B cell (primary cell): ENCODE data around the gene PIGZ. TPM values are rescaled to one million over a fixed set of nuclear protein-coding genes. Genes with fewer than 3 reads are reported as not detected.

ENCODE experiments used
- ATAC-seq: fragments of 200-7000 bp; cut with Tn5 transposase; one replicate; pipeline ENCODE4 v1.10.0; 2021; ENCODE audit warnings: low read depth, mild to moderate bottlenecking, moderate number of reproducible peaks, moderate library complexity
- CTCF ChIA-PET: fragments of 350-600 bp; sonication (Branson Sonifier 250); formaldehyde crosslinking; loops from one replicate; lab custom pipeline; 2021; ENCODE audit warnings: antibody characterized with exemption, inconsistent platforms; lab: Charles Lee
- POLR2A ChIA-PET: fragments of 350-600 bp; sonication (Branson Sonifier 250); formaldehyde crosslinking; loops from one replicate; lab custom pipeline; 2021; ENCODE audit warnings: antibody characterized with exemption; lab: Charles Lee
- DNase-seq: peaks from one replicate; pipeline ENCODE4 v3.0.0; 2013
- H2AFZ ChIP-seq: 2 replicates; pipeline ENCODE4 v1.6.1; 2012; ENCODE audit warnings: mild to moderate bottlenecking, low read depth, low read length; ENCODE audit not compliant: insufficient read depth, poor library complexity, severe bottlenecking
- H3K27ac ChIP-seq, 2 donors: 1 replicate in 1 of 2; 2 replicates in 1 of 2; pipeline ENCODE4 v1.5.1; 2012 to 2013; ENCODE audit warnings: low read length in 2 of 2, mild to moderate bottlenecking in 2 of 2, moderate library complexity in 1 of 2
- H3K27me3 ChIP-seq, 4 experiments: fragments of 200-600 bp in 1 of 4; sonication (generic) in 1 of 4; replicated peaks in 1 of 4; 1 replicate in 2 of 4; 2 replicates in 2 of 4; pipeline versions ENCODE4 v1.6.1 to v1.7.0; 2013 to 2016; ENCODE audit warnings: low read length in 3 of 4, mild to moderate bottlenecking in 2 of 4, mixed read lengths in 1 of 4, moderate library complexity in 1 of 4; ENCODE audit not compliant: insufficient read depth in 4 of 4, control insufficient read depth in 3 of 4; ENCODE audit errors: control extremely low read depth in 1 of 4
- H3K36me3 ChIP-seq, 2 experiments: replicated peaks in 1 of 2; 1 replicate in 1 of 2; 2 replicates in 1 of 2; pipeline versions ENCODE4 v1.6.1 to v1.7.1; 2013; ENCODE audit warnings: low read length in 1 of 2; ENCODE audit not compliant: insufficient read depth in 2 of 2, control insufficient read depth in 1 of 2; ENCODE audit errors: control extremely low read depth in 1 of 2, extremely low read depth in 1 of 2
- H3K4me1 ChIP-seq, 2 donors: fragments of 200-600 bp in 1 of 2; sonication (generic) in 1 of 2; 1 replicate in 1 of 2; 2 replicates in 1 of 2; pipeline versions ENCODE4 v1.5.1 to v1.6.1; 2013 to 2017; ENCODE audit warnings: low read length in 2 of 2; ENCODE audit not compliant: control insufficient read depth in 2 of 2, insufficient read depth in 2 of 2
- H3K4me2 ChIP-seq: replicated peaks from 2 replicates; pipeline ENCODE3; 2012; ENCODE audit warnings: mild to moderate bottlenecking, low read depth, low read length; ENCODE audit not compliant: poor library complexity, severe bottlenecking
- H3K4me3 ChIP-seq, 5 experiments: fragments of 200-600 bp in 1 of 5; sonication (generic) in 1 of 5; 1 replicate in 3 of 5; 2 replicates in 2 of 5; pipeline versions ENCODE4 v1.5.1 to v1.7.0; 2011 to 2016; ENCODE audit warnings: low read length in 4 of 5, mild to moderate bottlenecking in 4 of 5, low read depth in 2 of 5, control low read depth in 1 of 5, moderate library complexity in 1 of 5; ENCODE audit not compliant: insufficient read depth in 1 of 5; ENCODE audit errors: control extremely low read depth in 1 of 5, extremely low read depth in 1 of 5
- H3K79me2 ChIP-seq: fragments of 200-600 bp; sonication (generic); one replicate; pipeline ENCODE4 v1.6.0; 2016; ENCODE audit warnings: low read length; ENCODE audit not compliant: control insufficient read depth, insufficient read depth
- H3K9ac ChIP-seq: fragments of 200-600 bp; sonication (generic); 2 replicates; pipeline ENCODE4 v1.6.1; 2017; ENCODE audit warnings: mild to moderate bottlenecking, low read length, moderate library complexity
- H3K9me3 ChIP-seq, 3 donors: one replicate each; pipeline versions ENCODE4 v1.6.1 to v1.7.1; 2013; ENCODE audit warnings: low read length in 2 of 3; ENCODE audit not compliant: control insufficient read depth in 2 of 3, insufficient read depth in 1 of 3; ENCODE audit errors: control extremely low read depth in 1 of 3
- H4K20me1 ChIP-seq: 2 replicates; pipeline ENCODE4 v1.6.0; 2012; ENCODE audit warnings: mild to moderate bottlenecking, low read length; ENCODE audit not compliant: insufficient read depth, control insufficient read depth, poor library complexity, severe bottlenecking
- H3K27ac Mint-ChIP-seq: one replicate; pipeline ENCODE4 v1.8.0; 2021; ENCODE audit warnings: mixed read lengths
- H3K27me3 Mint-ChIP-seq: one replicate; pipeline ENCODE4 v1.8.0; 2021; ENCODE audit warnings: mixed read lengths
- H3K4me1 Mint-ChIP-seq: one replicate; pipeline ENCODE4 v1.8.0; 2021; ENCODE audit warnings: mixed read lengths
- H3K4me3 Mint-ChIP-seq: one replicate; pipeline ENCODE4 v1.8.0; 2021; ENCODE audit warnings: mixed read lengths
- H3K9me3 Mint-ChIP-seq: one replicate; pipeline ENCODE4 v1.8.0; 2022; ENCODE audit warnings: mixed read lengths; ENCODE audit not compliant: insufficient read depth
- EZH2 ChIP-seq: IDR thresholded peaks from 2 replicates; pipeline ENCODE4 v1.6.1; 2012; ENCODE audit warnings: borderline replicate concordance, low read depth, mild to moderate bottlenecking, moderate library complexity, low read length; ENCODE audit not compliant: insufficient read depth, poor library complexity, severe bottlenecking
- WGBS: methylation state at CpG from one replicate; pipeline ENCODE4 v1.1.5; 2013; ENCODE audit warnings: missing lambda C conversion rate; ENCODE audit not compliant: insufficient coverage; 5-methylcytosine and 5-hydroxymethylcytosine counted together
- intact Hi-C: fragments of 100-400 bp; cut with micrococcal nuclease; formaldehyde crosslinking; loops from one replicate; pipeline ENCODE4 v1.10.0; 2022
- polyA plus RNA-seq: library from polyadenylated mRNA; depleted of rRNA; stranded (reverse); fragments of >200 nt; gene quantifications from 2 replicates; pipeline ENCODE4 v1.2.3, GENCODE V29; 2012
- total RNA-seq, 2 donors: library from RNA; stranded (reverse); fragments of 120-200 nt in 1 of 2; gene quantifications; 1 replicate in 1 of 2; 2 replicates in 1 of 2; pipeline versions ENCODE4 v1.2.3 to v1.2.4, GENCODE V29; 2013 to 2022
- TF ChIP-seq, protein P1 (sequence below): fragments of 200-600 bp; IDR thresholded peaks from one replicate; pipeline ENCODE4 v1.8.0; 2022; ENCODE audit warnings: antibody characterized with exemption, mild to moderate bottlenecking

PIGZ gene
- total and polyA plus RNA-seq, 2 donors (not counting 1 experiment from before 2014, with no cell fraction given): 2.2 to 3.9 TPM

DNA sequence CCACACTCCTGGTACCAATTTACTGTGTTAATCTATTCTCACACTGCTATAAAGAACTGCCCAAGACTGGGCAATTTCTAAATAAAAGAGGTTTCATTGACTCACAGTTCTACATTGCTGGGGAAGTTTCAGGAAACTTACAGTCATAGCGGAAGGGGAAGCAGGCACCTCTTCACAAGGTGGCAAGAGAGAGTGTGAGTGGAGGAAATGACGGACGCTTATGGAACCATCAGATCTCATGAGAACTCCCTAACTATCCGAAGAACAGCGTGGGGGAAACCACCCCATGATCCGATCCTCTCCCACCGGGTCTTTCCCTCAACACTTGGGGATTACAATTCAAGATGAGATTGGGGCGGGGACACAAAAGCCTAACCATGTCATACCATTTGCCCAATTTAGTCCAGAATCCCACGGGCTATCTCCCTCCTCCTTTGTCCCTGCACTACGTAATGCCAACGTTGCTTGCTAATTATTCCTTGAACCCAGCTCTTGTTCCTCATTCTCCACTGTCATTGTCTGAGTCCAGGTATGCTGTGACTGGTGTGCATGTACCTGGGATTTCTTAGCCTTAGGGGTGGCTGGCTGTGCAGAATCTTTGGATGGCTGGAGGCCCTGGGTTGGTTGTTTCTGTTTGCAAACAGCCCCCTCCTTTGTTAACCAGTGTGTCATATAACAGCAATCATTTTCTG lies 3.4 kb downstream of the PIGZ start:
- Mint-ChIP-seq H3K4me1 (peaks cover 31% of the 10 kb centered on the region), H3K27ac (no peak overlapping the region), H3K27me3 (no peaks in the 10 kb centered on the region), H3K9me3 (no peaks in the 10 kb centered on the region), H3K4me3 (no peak overlapping the region)
- ChIA-PET POLR2A (no interaction called here), CTCF (no interaction called here)
- no peak for TF ChIP-seq EZH2
- TF ChIP-seq, protein P1, sequence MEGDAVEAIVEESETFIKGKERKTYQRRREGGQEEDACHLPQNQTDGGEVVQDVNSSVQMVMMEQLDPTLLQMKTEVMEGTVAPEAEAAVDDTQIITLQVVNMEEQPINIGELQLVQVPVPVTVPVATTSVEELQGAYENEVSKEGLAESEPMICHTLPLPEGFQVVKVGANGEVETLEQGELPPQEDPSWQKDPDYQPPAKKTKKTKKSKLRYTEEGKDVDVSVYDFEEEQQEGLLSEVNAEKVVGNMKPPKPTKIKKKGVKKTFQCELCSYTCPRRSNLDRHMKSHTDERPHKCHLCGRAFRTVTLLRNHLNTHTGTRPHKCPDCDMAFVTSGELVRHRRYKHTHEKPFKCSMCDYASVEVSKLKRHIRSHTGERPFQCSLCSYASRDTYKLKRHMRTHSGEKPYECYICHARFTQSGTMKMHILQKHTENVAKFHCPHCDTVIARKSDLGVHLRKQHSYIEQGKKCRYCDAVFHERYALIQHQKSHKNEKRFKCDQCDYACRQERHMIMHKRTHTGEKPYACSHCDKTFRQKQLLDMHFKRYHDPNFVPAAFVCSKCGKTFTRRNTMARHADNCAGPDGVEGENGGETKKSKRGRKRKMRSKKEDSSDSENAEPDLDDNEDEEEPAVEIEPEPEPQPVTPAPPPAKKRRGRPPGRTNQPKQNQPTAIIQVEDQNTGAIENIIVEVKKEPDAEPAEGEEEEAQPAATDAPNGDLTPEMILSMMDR: no peak
- H3K4me1 ChIP-seq: peaks cover 11 to 25% of the 10 kb centered on the region in 2 donors
- H4K20me1 ChIP-seq: no peaks in the 10 kb centered on the region
- H3K9me3 ChIP-seq: no peaks in the 10 kb centered on the region
- no peak overlapping the region for H3K9ac ChIP-seq
- no peak for ATAC-seq
- no peak overlapping the region for H2AFZ ChIP-seq
- no peak for DNase-seq
- H3K4me2 ChIP-seq: no peak overlapping the region
- no peaks in the 10 kb centered on the region for H3K36me3 ChIP-seq
- H3K4me3 ChIP-seq: no peak overlapping the region
- intact Hi-C loops: no loop called here
- H3K79me2 ChIP-seq: no peaks in the 10 kb centered on the region
- 95% methylated on average over 5 of the region's 11 CpGs for WGBS
- no peaks in the 10 kb centered on the region for H3K27me3 ChIP-seq
- H3K27ac ChIP-seq: no peak overlapping the region

DNA sequence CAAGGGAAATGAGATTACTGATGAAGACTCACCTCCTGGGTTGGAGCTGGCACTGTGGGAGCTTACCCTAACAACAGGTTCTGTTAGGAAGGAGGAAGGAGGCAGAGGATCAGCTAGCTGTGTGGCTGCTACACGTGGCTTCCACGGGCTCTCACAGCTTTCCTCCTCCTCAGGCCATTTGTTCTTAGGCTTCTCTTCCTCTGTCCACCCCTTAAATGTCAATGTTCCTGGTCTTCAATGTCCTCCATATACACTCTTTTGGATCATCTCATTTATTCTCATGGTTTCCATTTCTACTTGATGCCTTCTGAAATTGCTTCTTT lies 5.0 kb downstream of the PIGZ start:
- peaks cover 27% of the 10 kb centered on the region for H3K4me1 Mint-ChIP-seq
- no peaks in the 10 kb centered on the region for H3K27me3 Mint-ChIP-seq
- intact Hi-C loops: no loop called here
- no peaks in the 10 kb centered on the region for H3K9me3 Mint-ChIP-seq
- Histone ChIP-seq H3K36me3 (no peaks in the 10 kb centered on the region), H3K79me2 (no peaks in the 10 kb centered on the region), H3K9ac (no peak overlapping the region), H3K4me1 (peaks cover 11 to 22% of the 10 kb centered on the region in 2 donors), H3K4me2 (no peak overlapping the region), H3K27ac (no peak overlapping the region), H3K27me3 (no peaks in the 10 kb centered on the region), H4K20me1 (no peaks in the 10 kb centered on the region), H2AFZ (no peak overlapping the region), H3K4me3 (no peak overlapping the region), H3K9me3 (no peaks in the 10 kb centered on the region)
- TF ChIP-seq EZH2: no peak
- TF ChIP-seq, protein P1: no peak
- no peak overlapping the region for H3K4me3 Mint-ChIP-seq
- H3K27ac Mint-ChIP-seq: no peak overlapping the region
- CTCF ChIA-PET: interaction anchor here (1.3 kb wide), 1 partner anchor 126 kb away, joined by 6 read pairs; no protein-coding TSS in a partner anchor
- DNase-seq (no peak), ATAC-seq (no peak)
- 92% methylated on average over 2 of the region's 2 CpGs for WGBS
- POLR2A ChIA-PET: interaction anchor here (0.6 kb wide), 1 partner anchor 50 kb away, joined by 3 read pairs; no protein-coding TSS in a partner anchor
